Measurements from ENCODE around the gene USPL1.

- TF ChIP-seq CEBPB (IDR thresholded peaks at IDR 0.05) (no peak), CTCF (IDR thresholded peaks at IDR 0.05) (no peak), BCL3 (IDR thresholded peaks at IDR 0.05) (no peak), CHD2 (IDR thresholded peaks at IDR 0.05; ENCODE audit: low read length, partially characterized antibody) (no peak), HEYL (CRISPR knock-in tag; IDR thresholded peaks at IDR 0.05) (no peak), JUNB (IDR thresholded peaks at IDR 0.05) (no peak), REST (IDR thresholded peaks at IDR 0.05) (no peak), NFE2L2 (conservative IDR thresholded peaks at IDR 0.05; ENCODE audit: low read length) (no peak), KDM5A (IDR thresholded peaks at IDR 0.05) (no peak)
- TF ChIP-seq, protein P1, sequence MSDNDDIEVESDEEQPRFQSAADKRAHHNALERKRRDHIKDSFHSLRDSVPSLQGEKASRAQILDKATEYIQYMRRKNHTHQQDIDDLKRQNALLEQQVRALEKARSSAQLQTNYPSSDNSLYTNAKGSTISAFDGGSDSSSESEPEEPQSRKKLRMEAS (IDR thresholded peaks at IDR 0.05), result no peak
- TF ChIP-seq, protein P2, sequence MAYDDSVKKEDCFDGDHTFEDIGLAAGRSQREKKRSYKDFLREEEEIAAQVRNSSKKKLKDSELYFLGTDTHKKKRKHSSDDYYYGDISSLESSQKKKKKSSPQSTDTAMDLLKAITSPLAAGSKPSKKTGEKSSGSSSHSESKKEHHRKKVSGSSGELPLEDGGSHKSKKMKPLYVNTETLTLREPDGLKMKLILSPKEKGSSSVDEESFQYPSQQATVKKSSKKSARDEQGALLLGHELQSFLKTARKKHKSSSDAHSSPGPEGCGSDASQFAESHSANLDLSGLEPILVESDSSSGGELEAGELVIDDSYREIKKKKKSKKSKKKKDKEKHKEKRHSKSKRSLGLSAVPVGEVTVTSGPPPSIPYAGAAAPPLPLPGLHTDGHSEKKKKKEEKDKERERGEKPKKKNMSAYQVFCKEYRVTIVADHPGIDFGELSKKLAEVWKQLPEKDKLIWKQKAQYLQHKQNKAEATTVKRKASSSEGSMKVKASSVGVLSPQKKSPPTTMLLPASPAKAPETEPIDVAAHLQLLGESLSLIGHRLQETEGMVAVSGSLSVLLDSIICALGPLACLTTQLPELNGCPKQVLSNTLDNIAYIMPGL (CRISPR knock-in tag; IDR thresholded peaks at IDR 0.05; ENCODE audit: borderline replicate concordance), result no peak
Measured at GRCh38 chr13:30623392-30623791, 5.7 kb downstream of the USPL1 start.

Data from A549 (cell line).